K562 (cell line): ENCODE measurements around the gene ARHGAP22. TPM values are rescaled to one million over a fixed set of nuclear protein-coding genes. Genes with fewer than 3 reads are reported as not detected.

Experiments used
- REST ChIP-seq, 2 experiments: fragments of 450-650 bp; formaldehyde crosslinking in 1 of 2; IDR thresholded peaks; 2 replicates each; pipeline versions ENCODE4 v1.4.0 to v1.6.1; 2014 to 2020; ENCODE audit warnings: mild to moderate bottlenecking in 2 of 2, borderline replicate concordance in 1 of 2, low read depth in 1 of 2
- ZBTB7A ChIP-seq: IDR thresholded peaks from 2 replicates; pipeline ENCODE4 v1.6.1; 2011; ENCODE audit warnings: low read depth, mild to moderate bottlenecking, low read length, moderate library complexity, borderline replicate concordance; ENCODE audit not compliant: control insufficient read depth
- ZNF431 ChIP-seq: sonication (generic); formaldehyde crosslinking; IDR thresholded peaks from 2 replicates; pipeline ENCODE4 v1.8.0; 2022; ENCODE audit warnings: mild to moderate bottlenecking, missing genetic modification reagents
- polyA plus RNA-seq, 8 experiments: library from polyadenylated mRNA; depleted of rRNA in 4 of 8; stranded (reverse) in 5 of 8; unstranded in 3 of 8; fragments of >200 nt; fragmentation: Nextera tagmentation in 2 of 8; fragmentation: Illumina TruSeq in 1 of 8; extraction: Ambion mirVana in 2 of 8; extraction: Trizol in 1 of 8; gene quantifications; 2 replicates each; pipeline versions ENCODE4 v1.2.1 to v1.2.3, GENCODE V29; 2011 to 2014; ENCODE audit warnings: inconsistent platforms in 1 of 8, missing spikeins in 1 of 8
- total RNA-seq, 7 experiments: library from RNA; depleted of rRNA in 6 of 7; stranded (reverse); fragments of >200 nt in 6 of 7; fragmentation: Illumina TruSeq in 2 of 7; extraction: Trizol in 2 of 7; gene quantifications; 2 replicates each; pipeline versions ENCODE4 v1.2.1 to v1.2.3, GENCODE V29; 2011 to 2021; ENCODE audit warnings: low replicate concordance in 1 of 7

Gene ARHGAP22
- total and polyA plus RNA-seq, 9 of the 15 experiments (the other 6 are each of a cell fraction or from before 2014, with no cell fraction given): 1.3 to 28.1 (median 12.7) TPM

- TF ChIP-seq REST (IDR thresholded peaks at IDR 0.05; ENCODE audit: borderline replicate concordance) (no peak), REST (CRISPR knock-in tag; IDR thresholded peaks at IDR 0.05; ENCODE audit: low read depth) (no peak), ZBTB7A (no peak), ZNF431 (no peak)
- TF ChIP-seq, all 486 proteins: peak for 4
Measured at GRCh38 chr10:48428896-48429295, 176.0 kb downstream of the ARHGAP22 start (continued).
